Heart right ventricle (tissue), 16 donors: Measurements from ENCODE around the gene TMEM143. TPM values are rescaled to one million over a fixed set of nuclear protein-coding genes. Genes with fewer than 3 reads are reported as not detected.
A peak's percentile ranks its signal among the peaks of the same experiment; 100 is the strongest.

Experiments used
- ATAC-seq, 8 donors: fragments of 200-7000 bp; cut with Tn5 transposase; one replicate each; pipeline ENCODE4 v1.9.1; 2020; ENCODE audit warnings: mild to moderate bottlenecking in 8 of 8, moderate library complexity in 8 of 8, moderate number of reproducible peaks in 1 of 8
- DNase-seq, 2 donors: peaks; one replicate each; pipeline ENCODE4 v3.0.0-alpha.2; 2020
- H3K27ac ChIP-seq, 10 donors: fragments of 200-600 bp; sonication (generic) in 2 of 10; one replicate each; pipeline versions ENCODE4 v1.5.0 to v1.8.0; 2020 to 2022; ENCODE audit warnings: mild to moderate bottlenecking in 3 of 10
- H3K27me3 ChIP-seq, 7 donors: fragments of 200-600 bp; one replicate each; pipeline ENCODE4 v1.8.0; 2021 to 2022; ENCODE audit warnings: mild to moderate bottlenecking in 2 of 7
- H3K36me3 ChIP-seq, 9 donors: fragments of 200-600 bp; sonication (generic) in 1 of 9; one replicate each; pipeline versions ENCODE4 v1.5.0 to v1.8.0; 2020 to 2022; ENCODE audit warnings: mild to moderate bottlenecking in 2 of 9
- H3K4me1 ChIP-seq, 9 donors: fragments of 200-600 bp; sonication (generic) in 1 of 9; one replicate each; pipeline versions ENCODE4 v1.5.0 to v1.8.0; 2020 to 2022; ENCODE audit warnings: mild to moderate bottlenecking in 4 of 9
- H3K4me3 ChIP-seq, 10 donors: fragments of 200-600 bp; sonication (generic) in 2 of 10; one replicate each; pipeline versions ENCODE4 v1.5.0 to v1.8.0; 2020 to 2022; ENCODE audit warnings: mild to moderate bottlenecking in 7 of 10, moderate library complexity in 2 of 10
- H3K9me3 ChIP-seq, 11 donors: fragments of 200-600 bp in 10 of 11; sonication (generic) in 2 of 11; one replicate each; pipeline versions ENCODE4 v1.5.0 to v1.8.0; 2013 to 2022; ENCODE audit warnings: mild to moderate bottlenecking in 2 of 11, control low read depth in 1 of 11, moderate library complexity in 1 of 11
- WGBS, 2 donors: extraction: QIAGEN DNeasy Blood & Tissue Kit; methylation state at CpG; one replicate each; pipeline ENCODE4 v1.1.7; 2013; ENCODE audit warnings: inconsistent platforms in 1 of 2; 5-methylcytosine and 5-hydroxymethylcytosine counted together
- intact Hi-C, 10 donors: fragments of 100-400 bp; cut with DNase I; formaldehyde crosslinking; loops; one replicate each; pipeline versions ENCODE4 v1.11.1 to v1.14.2; 2022
- polyA plus RNA-seq, 2 donors: library from polyadenylated mRNA; stranded (reverse); fragments of 200-250 nt; gene quantifications; one replicate each; pipeline ENCODE4 v1.2.3, GENCODE V29; 2013
- total RNA-seq, 10 donors: library from RNA; stranded (reverse); fragmentation: NEBNext Ultra II Directional in 3 of 10; extraction: Animal tissue kit (Norgen Biotek cat#: 25700) in 3 of 10; gene quantifications; one replicate each; pipeline versions ENCODE4 v1.2.1 to v1.2.4, GENCODE V29; 2021 to 2023
- TF ChIP-seq, protein P1 (sequence below), 9 donors: fragments of 200-600 bp; sonication (generic) in 2 of 9; IDR thresholded peaks; one replicate each; pipeline versions ENCODE4 v1.5.0 to v1.8.0; 2021 to 2022; ENCODE audit warnings: antibody characterized with exemption in 9 of 9, mild to moderate bottlenecking in 5 of 9, moderate library complexity in 1 of 9
- donor health status: Arrhythmogenic right ventricular cardiomyopathy.
- donor health status: ischemic (EF 13 %, LVEDD 7.1; RV severe dilation, severe dysfunction).
- donor health status: healthy with polysubstance abuse.
- donor health status: DM: no; HTN: yes; CAD: no.
- donor health status: DM: no; HTN: no; CAD: no.
- donor health status: ischemic (EF 25% LVEDD 6.9; RV normal size, moderate dysfunction).
- donor health status: ischemic (EF 25% LVEDD 5.7; RV mildly dilated, moderate dysfunction).
- donor health status: healthy.
- donor health status: DM: yes; HTN: yes; CAD: no.
- donor health status: Ischemic cardiomyopathy.
- donor health status: ischemic (EF 35%, LVEDD 5.7; RV mildly dilated, moderate dysfunction).
- donor health status: nonischemic (EF 11% LVEDD 7.7; RV severe dilation, severe dysfunction).
- donor health status: DM: yes; HTN: yes; CAD: no.
- donor health status: PGD.
- donor health status: ischemic (EF 29% LVEDD 5.4; RV normal size, mild dysfunction).
- donor health status: nonischemic (EF 23%, LVEDD 6.1; RV moderate dilation, normal function).

TMEM143 gene
- total and polyA plus RNA-seq, 12 donors, result 9.7 to 110 (median 80.4) TPM

DNA sequence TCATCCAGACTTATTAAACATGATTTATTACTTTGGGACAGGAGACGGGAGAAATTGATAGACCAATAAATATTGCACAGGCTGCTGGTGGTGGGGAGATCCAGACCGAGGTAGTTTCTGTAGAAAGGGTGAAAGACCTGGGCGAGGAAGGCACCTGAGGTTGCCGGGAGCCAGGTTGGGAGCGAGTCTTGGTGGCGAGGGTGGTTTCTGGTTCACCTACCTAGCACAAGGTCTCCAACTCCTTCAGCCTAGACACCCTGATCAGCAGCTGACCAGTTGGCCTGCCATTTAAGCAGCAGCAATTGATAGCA, 31.4 kb downstream of the TMEM143 start:
- Histone ChIP-seq H3K27ac (peak overlapping the region in 9 of 10 donors; percentile 79 to 94 (median 86)), H3K4me3 (peak overlapping the region in 9 of 10 donors; percentile 31 to 67 (median 54)), H3K4me1 (peaks cover 10 to 70% (median 35%) of the 10 kb centered on the region in 9 donors), H3K27me3 (no peaks in the 10 kb centered on the region), H3K36me3 (peaks cover 0 to 47% (median 0%) of the 10 kb centered on the region in 9 donors), H3K9me3 (peaks cover 0 to 8% (median 0%) of the 10 kb centered on the region in 11 donors)
- DNase-seq (no peak), ATAC-seq (no peak)
- TF ChIP-seq, protein P1, sequence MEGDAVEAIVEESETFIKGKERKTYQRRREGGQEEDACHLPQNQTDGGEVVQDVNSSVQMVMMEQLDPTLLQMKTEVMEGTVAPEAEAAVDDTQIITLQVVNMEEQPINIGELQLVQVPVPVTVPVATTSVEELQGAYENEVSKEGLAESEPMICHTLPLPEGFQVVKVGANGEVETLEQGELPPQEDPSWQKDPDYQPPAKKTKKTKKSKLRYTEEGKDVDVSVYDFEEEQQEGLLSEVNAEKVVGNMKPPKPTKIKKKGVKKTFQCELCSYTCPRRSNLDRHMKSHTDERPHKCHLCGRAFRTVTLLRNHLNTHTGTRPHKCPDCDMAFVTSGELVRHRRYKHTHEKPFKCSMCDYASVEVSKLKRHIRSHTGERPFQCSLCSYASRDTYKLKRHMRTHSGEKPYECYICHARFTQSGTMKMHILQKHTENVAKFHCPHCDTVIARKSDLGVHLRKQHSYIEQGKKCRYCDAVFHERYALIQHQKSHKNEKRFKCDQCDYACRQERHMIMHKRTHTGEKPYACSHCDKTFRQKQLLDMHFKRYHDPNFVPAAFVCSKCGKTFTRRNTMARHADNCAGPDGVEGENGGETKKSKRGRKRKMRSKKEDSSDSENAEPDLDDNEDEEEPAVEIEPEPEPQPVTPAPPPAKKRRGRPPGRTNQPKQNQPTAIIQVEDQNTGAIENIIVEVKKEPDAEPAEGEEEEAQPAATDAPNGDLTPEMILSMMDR (IDR thresholded peaks at IDR 0.05), result no peak
- intact Hi-C loops, result loop anchor here in 1 of 10 donors (2.0 kb wide), 1 partner anchor 62 kb away; the partner anchor contains the start of gene ZNF114
- WGBS, 2 donors, result 50 to 53% methylated on average over 6 of the region's 6 CpGs

DNA sequence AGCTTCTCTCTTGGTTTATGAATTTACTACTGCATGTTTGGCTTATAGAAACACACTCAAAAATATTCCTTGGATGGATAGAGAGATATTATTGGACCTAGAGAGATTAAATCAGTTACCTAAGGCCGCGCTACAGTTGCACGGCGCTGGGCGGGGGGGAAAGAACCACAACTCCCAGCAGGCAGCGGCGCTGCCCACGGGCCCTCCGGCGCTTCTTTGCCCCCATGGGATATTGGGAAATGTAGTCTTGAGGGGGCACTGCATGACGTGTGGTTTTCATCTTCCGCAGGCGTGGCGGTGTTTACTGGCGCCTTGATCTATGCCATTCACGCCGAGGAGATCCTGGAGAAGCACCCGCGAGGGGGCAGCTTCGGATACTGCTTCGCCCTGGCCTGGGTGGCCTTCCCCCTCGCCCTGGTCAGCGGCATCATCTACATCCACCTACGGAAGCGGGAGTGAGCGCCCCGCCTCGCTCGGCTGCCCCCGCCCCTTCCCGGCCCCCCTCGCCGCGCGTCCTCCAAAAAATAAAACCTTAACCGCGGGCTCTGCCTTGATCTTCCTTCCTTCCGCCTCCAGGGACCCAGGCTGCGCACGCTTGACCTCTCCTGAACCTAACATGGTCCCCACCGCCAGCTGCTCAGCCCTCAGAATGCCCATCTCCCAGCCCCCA, 33.6 kb downstream of the TMEM143 start:
- peak overlapping the region; percentile 21 to 65 (median 59) for H3K4me3 ChIP-seq
- 23 to 28% methylated on average over 40 to 41 of the region's 41 CpGs for WGBS, 2 donors
- H3K27me3 ChIP-seq, result no peaks in the 10 kb centered on the region
- H3K9me3 ChIP-seq, result peaks cover 0 to 8% (median 0%) of the 10 kb centered on the region in 11 donors
- TF ChIP-seq, protein P1 (IDR thresholded peaks at IDR 0.05), result peak in 3 of 9 donors; percentile 18 to 23 (median 19)
- peaks cover 10 to 90% (median 49%) of the 10 kb centered on the region in 9 donors for H3K4me1 ChIP-seq
- DNase-seq, result peak; percentile 74 to 81
- H3K27ac ChIP-seq, result peak overlapping the region; percentile 29 to 90 (median 87)
- intact Hi-C loops, result no loop called here
- H3K36me3 ChIP-seq, result peaks cover 0 to 51% (median 0%) of the 10 kb centered on the region in 9 donors
- ATAC-seq, result peak; percentile 45 to 66 (median 50)

DNA sequence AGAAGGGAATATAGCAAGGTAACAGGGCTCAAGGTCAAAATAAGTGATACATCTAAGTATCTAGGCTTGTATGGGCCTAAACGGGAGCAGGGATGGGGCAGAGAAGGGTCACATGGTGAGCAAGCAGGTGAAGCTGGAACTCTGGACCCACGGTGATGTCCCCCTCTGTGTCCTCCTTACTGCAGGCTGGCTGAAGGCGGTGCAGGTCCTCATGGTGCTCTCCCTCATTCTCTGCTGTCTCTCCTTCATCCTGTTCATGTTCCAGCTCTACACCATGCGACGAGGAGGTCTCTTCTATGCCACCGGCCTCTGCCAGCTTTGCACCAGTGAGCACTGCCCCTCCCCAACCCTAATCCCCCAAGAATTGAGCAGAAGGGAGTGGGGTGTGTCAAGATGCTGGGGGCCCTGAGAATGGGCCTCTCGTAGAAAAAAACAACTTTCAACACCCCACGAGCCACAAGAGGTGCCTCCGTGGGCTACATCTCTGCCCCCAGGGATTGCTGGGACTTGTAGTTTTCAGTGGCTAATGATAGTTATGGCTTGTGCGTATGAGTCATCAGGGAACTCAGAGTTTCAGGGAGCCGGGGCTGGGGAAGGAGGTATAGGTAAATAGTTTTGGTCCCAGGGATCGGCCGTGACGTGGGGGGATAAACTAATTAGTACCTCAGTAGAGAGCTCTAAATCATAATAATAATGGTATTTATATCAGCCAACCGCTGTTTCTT, 34.4 kb downstream of the TMEM143 start:
- no peaks in the 10 kb centered on the region for H3K27me3 ChIP-seq
- 74% methylated on average over 15 of the region's 15 CpGs for WGBS, 2 donors
- TF ChIP-seq, protein P1 (IDR thresholded peaks at IDR 0.05), result no peak
- H3K27ac ChIP-seq, result peak overlapping the region in 8 of 10 donors; percentile 78 to 90 (median 87)
- peaks cover 0 to 8% (median 0%) of the 10 kb centered on the region in 11 donors for H3K9me3 ChIP-seq
- ATAC-seq (no peak), DNase-seq (no peak)
- intact Hi-C loops, result loop anchor here in 2 of 10 donors (5.0 to 10.0 kb wide), 3 partner anchors 33 to 255 kb away; partner anchors contain the start of genes SYNGR4 (in 1 of the 2) and TMEM143 (in 1 of the 2)
- peaks cover 0 to 51% (median 0%) of the 10 kb centered on the region in 9 donors for H3K36me3 ChIP-seq
- peaks cover 10 to 98% (median 49%) of the 10 kb centered on the region in 9 donors for H3K4me1 ChIP-seq
- H3K4me3 ChIP-seq, result peak overlapping the region in 7 of 10 donors; percentile 44 to 65 (median 59)

DNA sequence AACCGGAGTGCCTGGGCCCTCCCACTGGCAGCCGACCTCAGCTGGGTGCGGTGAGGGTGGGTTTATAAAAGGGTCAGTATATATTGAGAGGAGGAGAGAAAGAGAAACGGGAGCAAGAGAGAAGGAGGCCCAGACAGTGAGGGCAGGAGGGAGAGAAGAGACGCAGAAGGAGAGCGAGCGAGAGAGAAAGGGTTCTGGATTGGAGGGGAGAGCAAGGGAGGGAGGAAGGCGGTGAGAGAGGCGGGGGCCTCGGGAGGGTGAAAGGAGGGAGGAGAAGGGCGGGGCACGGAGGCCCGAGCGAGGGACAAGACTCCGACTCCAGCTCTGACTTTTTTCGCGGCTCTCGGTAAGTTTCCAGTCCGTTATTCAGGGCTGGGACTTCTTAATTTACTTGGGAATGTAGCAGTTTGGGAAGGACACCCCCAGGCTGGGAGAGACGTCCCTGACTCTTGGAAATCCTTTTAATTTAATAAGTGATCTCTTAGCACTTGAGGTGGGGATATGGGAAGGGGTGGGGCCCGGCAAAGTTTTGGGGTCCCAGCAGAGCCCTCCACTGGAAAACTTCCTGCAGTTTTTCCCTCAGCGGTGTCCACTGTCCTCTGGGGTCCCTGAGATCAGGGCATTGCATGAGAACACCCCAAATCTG, 38.4 kb downstream of the TMEM143 start, which contains the start of gene EMP3:
EMP3 (plus strand) TSS at position 288 of the 646 bp plus-strand sequence. CDS start 1,293 bp downstream, outside the sequence.
- H3K9me3 ChIP-seq, result peaks cover 0 to 8% (median 0%) of the 10 kb centered on the region in 11 donors
- H3K36me3 ChIP-seq, result peaks cover 0 to 34% (median 0%) of the 10 kb centered on the region in 9 donors
- 3% methylated on average over 22 of the region's 22 CpGs for WGBS, 2 donors
- H3K4me1 ChIP-seq, result peaks cover 4 to 94% (median 50%) of the 10 kb centered on the region in 9 donors
- H3K4me3 ChIP-seq, result peak within 1 kb of the TSS; percentile 40 to 70 (median 60)
- TF ChIP-seq, protein P1 (IDR thresholded peaks at IDR 0.05), result no peak
- peak within 1 kb of the TSS; percentile 73 to 99 (median 89) for H3K27ac ChIP-seq
- ATAC-seq (peak in 7 of 8 donors; percentile 15 to 43 (median 30)), DNase-seq (peak; percentile 81 to 86)
- intact Hi-C loops, result loop anchor here in 2 of 10 donors (5.0 to 10.0 kb wide), 3 partner anchors 37 to 259 kb away; partner anchors contain the start of genes SYNGR4 (in 1 of the 2) and TMEM143 (in 1 of the 2)
- no peaks in the 10 kb centered on the region for H3K27me3 ChIP-seq
